ENCODE data around the gene MTOR.

DNA sequence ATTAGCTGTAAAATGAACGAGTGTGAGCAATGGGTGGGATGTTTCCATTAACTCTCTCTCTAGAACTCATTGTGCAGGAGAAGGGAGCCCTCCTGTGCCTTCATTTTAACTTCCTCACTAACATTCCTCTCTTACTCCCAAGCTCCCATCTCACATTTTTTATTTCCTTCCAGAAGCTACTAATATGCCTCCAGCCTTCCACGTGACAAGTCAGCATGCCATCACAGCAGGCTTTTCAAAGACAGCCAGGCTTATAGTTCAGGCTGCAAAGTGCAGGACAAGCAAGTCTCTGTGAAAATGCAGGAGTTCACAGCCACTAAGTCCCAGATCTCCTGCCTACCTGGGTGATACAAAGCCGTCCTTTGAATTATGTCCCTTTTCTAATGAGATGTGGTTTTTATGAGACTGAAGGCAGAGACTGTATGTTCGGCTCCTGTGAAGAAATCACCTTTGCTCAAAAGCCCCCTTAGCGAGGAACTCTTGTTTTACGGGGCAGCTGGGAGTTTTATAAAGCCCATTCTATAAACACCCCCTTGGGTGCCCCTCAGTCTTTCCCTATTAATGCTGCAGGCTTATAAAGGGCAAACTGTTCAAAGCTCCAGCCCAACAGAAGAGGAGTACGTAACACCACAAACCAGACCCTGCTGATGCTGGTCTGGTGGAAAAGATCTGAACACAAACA, 87.9 kb downstream of the MTOR start:
- TF ChIP-seq, protein P1, sequence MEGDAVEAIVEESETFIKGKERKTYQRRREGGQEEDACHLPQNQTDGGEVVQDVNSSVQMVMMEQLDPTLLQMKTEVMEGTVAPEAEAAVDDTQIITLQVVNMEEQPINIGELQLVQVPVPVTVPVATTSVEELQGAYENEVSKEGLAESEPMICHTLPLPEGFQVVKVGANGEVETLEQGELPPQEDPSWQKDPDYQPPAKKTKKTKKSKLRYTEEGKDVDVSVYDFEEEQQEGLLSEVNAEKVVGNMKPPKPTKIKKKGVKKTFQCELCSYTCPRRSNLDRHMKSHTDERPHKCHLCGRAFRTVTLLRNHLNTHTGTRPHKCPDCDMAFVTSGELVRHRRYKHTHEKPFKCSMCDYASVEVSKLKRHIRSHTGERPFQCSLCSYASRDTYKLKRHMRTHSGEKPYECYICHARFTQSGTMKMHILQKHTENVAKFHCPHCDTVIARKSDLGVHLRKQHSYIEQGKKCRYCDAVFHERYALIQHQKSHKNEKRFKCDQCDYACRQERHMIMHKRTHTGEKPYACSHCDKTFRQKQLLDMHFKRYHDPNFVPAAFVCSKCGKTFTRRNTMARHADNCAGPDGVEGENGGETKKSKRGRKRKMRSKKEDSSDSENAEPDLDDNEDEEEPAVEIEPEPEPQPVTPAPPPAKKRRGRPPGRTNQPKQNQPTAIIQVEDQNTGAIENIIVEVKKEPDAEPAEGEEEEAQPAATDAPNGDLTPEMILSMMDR (IDR thresholded peaks at IDR 0.05), result no peak
- TF ChIP-seq POLR2A (IDR thresholded peaks at IDR 0.05), result no peak

Data from right lobe of liver (tissue), 4 donors.